ENCODE data around the gene PXYLP1. TPM values are rescaled to one million over a fixed set of nuclear protein-coding genes. Genes with fewer than 3 reads are reported as not detected.

PXYLP1 gene
- total RNA-seq, 2 donors from 2014 or later: 12.0 to 15.3 TPM

DNA sequence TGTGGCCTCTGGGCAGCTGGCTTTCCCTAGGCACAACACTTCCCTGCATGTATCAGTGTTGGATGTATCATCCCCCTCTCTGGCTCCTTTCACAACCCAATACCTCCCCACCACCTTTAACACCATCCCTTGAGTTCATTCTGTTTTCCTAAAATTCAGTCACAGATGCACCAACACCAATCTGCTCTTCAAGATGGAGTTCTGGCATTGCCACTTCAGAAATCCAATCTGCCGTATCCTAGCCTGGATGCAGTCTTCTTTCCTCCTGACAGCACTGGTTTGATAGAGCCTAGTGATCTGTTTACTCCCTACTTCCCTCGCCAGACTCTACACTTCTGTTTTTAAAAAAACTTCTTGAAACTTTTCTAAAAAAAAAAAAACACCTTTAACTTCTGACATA is 21.7 kb downstream of the PXYLP1 start:
- H3K4me1 ChIP-seq (replicated peaks): no peaks in the 10 kb centered on the region
- DNase-seq (ENCODE audit: low spot score): no peak
- intact Hi-C loops (cut with DNase I): no loop called here
- H3K27ac ChIP-seq: no peak overlapping the region
- H3K27me3 ChIP-seq (replicated peaks; ENCODE audit: insufficient read depth): no peaks in the 10 kb centered on the region
- 94% methylated on average over 2 of the region's 2 CpGs for WGBS
- H3K9me3 ChIP-seq: no peaks in the 10 kb centered on the region
- H3K4me3 ChIP-seq: no peak overlapping the region
- no peaks in the 10 kb centered on the region for H3K36me3 ChIP-seq
- no peak for TF ChIP-seq POLR2A (IDR thresholded peaks at IDR 0.05)
- TF ChIP-seq, protein P1, sequence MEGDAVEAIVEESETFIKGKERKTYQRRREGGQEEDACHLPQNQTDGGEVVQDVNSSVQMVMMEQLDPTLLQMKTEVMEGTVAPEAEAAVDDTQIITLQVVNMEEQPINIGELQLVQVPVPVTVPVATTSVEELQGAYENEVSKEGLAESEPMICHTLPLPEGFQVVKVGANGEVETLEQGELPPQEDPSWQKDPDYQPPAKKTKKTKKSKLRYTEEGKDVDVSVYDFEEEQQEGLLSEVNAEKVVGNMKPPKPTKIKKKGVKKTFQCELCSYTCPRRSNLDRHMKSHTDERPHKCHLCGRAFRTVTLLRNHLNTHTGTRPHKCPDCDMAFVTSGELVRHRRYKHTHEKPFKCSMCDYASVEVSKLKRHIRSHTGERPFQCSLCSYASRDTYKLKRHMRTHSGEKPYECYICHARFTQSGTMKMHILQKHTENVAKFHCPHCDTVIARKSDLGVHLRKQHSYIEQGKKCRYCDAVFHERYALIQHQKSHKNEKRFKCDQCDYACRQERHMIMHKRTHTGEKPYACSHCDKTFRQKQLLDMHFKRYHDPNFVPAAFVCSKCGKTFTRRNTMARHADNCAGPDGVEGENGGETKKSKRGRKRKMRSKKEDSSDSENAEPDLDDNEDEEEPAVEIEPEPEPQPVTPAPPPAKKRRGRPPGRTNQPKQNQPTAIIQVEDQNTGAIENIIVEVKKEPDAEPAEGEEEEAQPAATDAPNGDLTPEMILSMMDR (IDR thresholded peaks at IDR 0.05): no peak
- TF ChIP-seq POLR2AphosphoS5 (IDR thresholded peaks at IDR 0.05): no peak

DNA sequence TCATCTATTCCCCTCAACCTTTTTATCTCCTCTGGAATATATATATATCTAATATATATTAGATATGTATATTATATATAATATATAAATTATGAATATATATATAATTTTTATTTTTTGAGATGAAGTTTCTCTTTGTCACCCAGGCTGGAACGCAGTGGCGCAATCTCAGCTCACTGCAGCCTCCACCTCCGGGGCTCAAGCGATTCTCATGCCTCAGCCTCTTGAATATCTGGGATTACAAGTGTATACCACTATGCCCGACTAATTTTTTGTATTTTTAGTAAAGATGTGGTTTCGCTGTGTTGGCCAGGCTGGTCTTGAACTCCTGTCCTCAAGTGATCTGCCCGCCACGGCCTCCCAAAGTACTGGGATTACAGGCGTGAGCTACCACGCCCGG is 22.2 kb downstream of the PXYLP1 start:
- H3K36me3 ChIP-seq: no peaks in the 10 kb centered on the region
- H3K27ac ChIP-seq: no peak overlapping the region
- no peak for DNase-seq (ENCODE audit: low spot score)
- WGBS: 97% methylated on average over 11 of the region's 11 CpGs
- no peaks in the 10 kb centered on the region for H3K27me3 ChIP-seq (replicated peaks; ENCODE audit: insufficient read depth)
- no peaks in the 10 kb centered on the region for H3K4me1 ChIP-seq (replicated peaks)
- intact Hi-C loops (cut with DNase I): no loop called here
- no peaks in the 10 kb centered on the region for H3K9me3 ChIP-seq
- no peak for TF ChIP-seq POLR2A (IDR thresholded peaks at IDR 0.05)
- TF ChIP-seq, protein P1 (IDR thresholded peaks at IDR 0.05): no peak
- TF ChIP-seq POLR2AphosphoS5 (IDR thresholded peaks at IDR 0.05): no peak
- H3K4me3 ChIP-seq: no peak overlapping the region

DNA sequence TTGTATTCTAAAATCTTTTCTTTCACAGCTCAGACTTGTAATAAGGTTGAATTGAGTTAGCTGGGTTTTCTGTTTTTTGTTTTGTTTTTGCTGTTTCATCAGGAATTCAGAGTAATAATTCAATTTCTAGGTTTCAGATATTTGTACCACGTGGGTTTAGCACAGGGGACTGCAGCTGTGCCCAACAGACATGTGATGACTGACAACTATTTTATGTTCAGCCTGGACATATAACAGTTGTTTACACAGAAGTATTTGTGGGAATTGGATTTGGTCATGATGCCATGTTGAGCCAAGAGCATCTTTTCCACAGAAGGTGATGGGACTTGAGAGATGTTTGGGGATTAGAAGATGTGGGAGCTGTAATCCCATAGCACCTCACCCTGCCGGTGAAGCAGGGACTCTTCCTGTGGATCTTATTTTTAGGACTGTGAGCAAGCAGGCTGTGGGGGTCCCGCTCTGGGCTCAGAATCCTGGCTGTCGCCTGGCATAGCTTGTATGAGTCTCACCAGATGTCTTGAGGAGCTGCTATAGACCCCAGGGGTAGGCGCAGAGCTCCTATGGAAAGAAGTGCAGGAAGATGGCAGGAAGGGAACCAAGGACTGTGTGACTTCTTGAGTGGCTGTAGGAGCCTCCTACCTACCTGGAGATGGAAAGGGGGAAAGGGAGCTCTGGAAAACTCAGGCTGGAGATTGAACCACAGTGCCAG is 23.7 kb downstream of the PXYLP1 start:
- intact Hi-C loops (cut with DNase I): no loop called here
- Histone ChIP-seq H3K4me1 (replicated peaks) (no peaks in the 10 kb centered on the region), H3K27me3 (replicated peaks; ENCODE audit: insufficient read depth) (no peaks in the 10 kb centered on the region), H3K36me3 (no peaks in the 10 kb centered on the region), H3K4me3 (no peak overlapping the region), H3K9me3 (no peaks in the 10 kb centered on the region), H3K27ac (no peak overlapping the region)
- 86% methylated on average over 5 of the region's 5 CpGs for WGBS
- TF ChIP-seq POLR2AphosphoS5 (IDR thresholded peaks at IDR 0.05): no peak
- no peak for TF ChIP-seq POLR2A (IDR thresholded peaks at IDR 0.05)
- TF ChIP-seq, protein P1 (IDR thresholded peaks at IDR 0.05): no peak
- DNase-seq (ENCODE audit: low spot score): no peak

DNA sequence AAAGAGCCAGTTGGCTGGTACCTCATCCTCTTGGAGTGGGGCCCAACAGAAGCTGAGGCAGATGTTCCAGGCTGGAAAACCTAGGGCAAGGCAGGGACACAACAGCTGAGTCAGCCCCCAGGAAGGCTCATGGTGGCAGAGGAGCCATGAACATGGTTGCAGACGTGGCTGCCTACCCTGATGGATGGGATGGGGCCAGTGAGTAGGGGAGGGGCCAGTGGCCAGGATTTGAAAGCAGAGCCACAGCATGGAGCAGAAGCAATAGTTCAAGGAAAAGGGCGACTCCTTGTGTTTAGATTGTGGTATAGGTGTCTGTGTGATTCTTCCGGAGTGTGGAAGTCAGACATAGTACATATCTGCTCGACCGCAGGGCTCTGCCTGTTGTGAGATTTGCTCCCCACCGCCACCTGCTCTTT is 24.2 kb downstream of the PXYLP1 start:
- no peaks in the 10 kb centered on the region for H3K27me3 ChIP-seq (replicated peaks; ENCODE audit: insufficient read depth)
- TF ChIP-seq POLR2A (IDR thresholded peaks at IDR 0.05) (no peak), POLR2AphosphoS5 (IDR thresholded peaks at IDR 0.05) (no peak)
- TF ChIP-seq, protein P1 (IDR thresholded peaks at IDR 0.05): no peak
- H3K4me3 ChIP-seq: no peak overlapping the region
- no peak for DNase-seq (ENCODE audit: low spot score)
- intact Hi-C loops (cut with DNase I): no loop called here
- no peaks in the 10 kb centered on the region for H3K4me1 ChIP-seq (replicated peaks)
- H3K36me3 ChIP-seq: no peaks in the 10 kb centered on the region
- no peak overlapping the region for H3K27ac ChIP-seq
- WGBS: 88% methylated on average over 6 of the region's 6 CpGs
- H3K9me3 ChIP-seq: no peaks in the 10 kb centered on the region

DNA sequence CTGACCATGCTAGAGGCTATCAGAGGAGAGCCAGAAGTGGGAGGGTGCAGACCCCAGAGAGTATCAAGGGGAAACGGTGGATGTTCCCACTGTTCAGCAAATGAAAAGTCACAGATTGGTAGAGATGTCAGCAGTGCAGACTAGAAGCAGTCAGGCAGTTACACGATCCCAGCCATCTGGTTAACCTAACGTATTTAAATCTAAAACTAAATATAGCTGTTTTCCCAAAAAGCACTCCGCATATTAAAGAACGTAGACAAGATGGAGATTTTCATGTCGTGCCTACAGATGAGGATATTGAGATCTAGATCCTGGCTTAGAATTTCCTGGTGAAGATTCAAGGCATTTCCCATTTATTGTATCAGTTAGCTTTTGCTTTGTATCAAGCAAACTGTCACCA is 25.2 kb downstream of the PXYLP1 start:
- no peak overlapping the region for H3K4me3 ChIP-seq
- no peak for DNase-seq (ENCODE audit: low spot score)
- H3K36me3 ChIP-seq: no peaks in the 10 kb centered on the region
- 88% methylated on average over 6 of the region's 6 CpGs for WGBS
- TF ChIP-seq POLR2AphosphoS5 (IDR thresholded peaks at IDR 0.05): no peak
- no peak for TF ChIP-seq POLR2A (IDR thresholded peaks at IDR 0.05)
- TF ChIP-seq, protein P1 (IDR thresholded peaks at IDR 0.05): no peak
- no peaks in the 10 kb centered on the region for H3K4me1 ChIP-seq (replicated peaks)
- intact Hi-C loops (cut with DNase I): no loop called here
- no peak overlapping the region for H3K27ac ChIP-seq
- H3K27me3 ChIP-seq (replicated peaks; ENCODE audit: insufficient read depth): no peaks in the 10 kb centered on the region
- H3K9me3 ChIP-seq: no peaks in the 10 kb centered on the region

Measured in prostate gland (tissue), 2 donors.